ENCODE data around the gene FKBP4. TPM values are rescaled to one million over a fixed set of nuclear protein-coding genes. Genes with fewer than 3 reads are reported as not detected.
A peak's percentile ranks its signal among the peaks of the same experiment; 100 is the strongest.

The FKBP4 gene
- total RNA-seq, 2 donors from 2014 or later: 29.0 to 29.8 TPM

GRCh38 chr12:2841056-2841650, 46.4 kb downstream of the FKBP4 start:
- WGBS, 2 donors: 57 to 78% methylated on average over 8 to 9 of the region's 9 CpGs
- H3K36me3 ChIP-seq (replicated peaks in 1 of 2; ENCODE audit: insufficient read depth in 1 of 2, low read depth in 2 of 2): no peaks in the 10 kb centered on the region
- ATAC-seq (no peak), DNase-seq (no peak)
- no peak for TF ChIP-seq POLR2A (IDR thresholded peaks at IDR 0.05)
- no peak for TF ChIP-seq CTCF (IDR thresholded peaks at IDR 0.05)
- intact Hi-C loops (cut with DNase I): no loop called here
- no peak overlapping the region for H3K27ac ChIP-seq
- H3K4me3 ChIP-seq: no peak overlapping the region
- no peaks in the 10 kb centered on the region for H3K27me3 ChIP-seq
- no peaks in the 10 kb centered on the region for H3K9me3 ChIP-seq
- H3K4me1 ChIP-seq: no peaks in the 10 kb centered on the region

- WGBS, 2 donors: 79 to 86% methylated on average over 3 to 5 of the region's 5 CpGs
- Histone ChIP-seq H3K4me1 (no peaks in the 10 kb centered on the region), H3K36me3 (replicated peaks in 1 of 2; ENCODE audit: insufficient read depth in 1 of 2, low read depth in 2 of 2) (no peaks in the 10 kb centered on the region), H3K27me3 (no peaks in the 10 kb centered on the region), H3K9me3 (no peaks in the 10 kb centered on the region), H3K27ac (no peak overlapping the region), H3K4me3 (no peak overlapping the region)
- intact Hi-C loops (cut with DNase I): no loop called here
- ATAC-seq (no peak), DNase-seq (no peak)
- no peak for TF ChIP-seq POLR2A (IDR thresholded peaks at IDR 0.05)
- no peak for TF ChIP-seq CTCF (IDR thresholded peaks at IDR 0.05)
Measured at GRCh38 chr12:2842948-2843347, 48.2 kb downstream of the FKBP4 start.

GRCh38 chr12:2844786-2845185, 50.0 kb downstream of the FKBP4 start:
- H3K27ac ChIP-seq: no peak overlapping the region
- ATAC-seq (no peak), DNase-seq (no peak)
- no peak overlapping the region for H3K4me3 ChIP-seq
- WGBS, 2 donors: 67 to 71% methylated on average over 9 of the region's 9 CpGs
- no peaks in the 10 kb centered on the region for H3K4me1 ChIP-seq
- no peaks in the 10 kb centered on the region for H3K27me3 ChIP-seq
- H3K36me3 ChIP-seq (replicated peaks in 1 of 2; ENCODE audit: insufficient read depth in 1 of 2, low read depth in 2 of 2): no peaks in the 10 kb centered on the region
- no peaks in the 10 kb centered on the region for H3K9me3 ChIP-seq
- TF ChIP-seq CTCF (IDR thresholded peaks at IDR 0.05) (no peak), POLR2A (IDR thresholded peaks at IDR 0.05) (no peak)
- intact Hi-C loops (cut with DNase I): no loop called here

- WGBS, 2 donors: 53 to 63% methylated on average over 5 to 6 of the region's 6 CpGs
- ATAC-seq (peak; percentile 51), DNase-seq (no peak)
- H3K27ac ChIP-seq: no peak overlapping the region
- no peaks in the 10 kb centered on the region for H3K9me3 ChIP-seq
- no peaks in the 10 kb centered on the region for H3K4me1 ChIP-seq
- H3K36me3 ChIP-seq (replicated peaks in 1 of 2; ENCODE audit: insufficient read depth in 1 of 2, low read depth in 2 of 2): no peaks in the 10 kb centered on the region
- intact Hi-C loops (cut with DNase I): no loop called here
- H3K27me3 ChIP-seq: no peaks in the 10 kb centered on the region
- TF ChIP-seq POLR2A (IDR thresholded peaks at IDR 0.05) (no peak), CTCF (IDR thresholded peaks at IDR 0.05) (no peak)
- no peak overlapping the region for H3K4me3 ChIP-seq
Measured at GRCh38 chr12:2845280-2845679, 50.5 kb downstream of the FKBP4 start.

GRCh38 chr12:2851931-2852330, 57.2 kb downstream of the FKBP4 start:
- Histone ChIP-seq H3K4me3 (no peak overlapping the region), H3K4me1 (peaks cover 10% of the 10 kb centered on the region), H3K36me3 (replicated peaks in 1 of 2; ENCODE audit: insufficient read depth in 1 of 2, low read depth in 2 of 2) (no peaks in the 10 kb centered on the region), H3K27me3 (no peaks in the 10 kb centered on the region), H3K9me3 (no peaks in the 10 kb centered on the region), H3K27ac (no peak overlapping the region)
- intact Hi-C loops (cut with DNase I): no loop called here
- DNase-seq (no peak), ATAC-seq (no peak)
- 97 to 98% methylated on average over 3 of the region's 3 CpGs for WGBS, 2 donors
- TF ChIP-seq POLR2A (IDR thresholded peaks at IDR 0.05): no peak
- no peak for TF ChIP-seq CTCF (IDR thresholded peaks at IDR 0.05)
